NCI-H226 (cell line): ENCODE data around the gene SRP14.
A peak's percentile ranks its signal among the peaks of the same experiment; 100 is the strongest.
"Not testable (repeated sequence)": the region's sequence is repeated elsewhere in the genome, so short reads cannot be mapped to it uniquely, and the experiment has no call there.

Source experiments
- DNase-seq: peaks from one replicate; pipeline ENCODE4 v3.0.0-alpha.2; 2015

The SRP14 gene

DNA sequence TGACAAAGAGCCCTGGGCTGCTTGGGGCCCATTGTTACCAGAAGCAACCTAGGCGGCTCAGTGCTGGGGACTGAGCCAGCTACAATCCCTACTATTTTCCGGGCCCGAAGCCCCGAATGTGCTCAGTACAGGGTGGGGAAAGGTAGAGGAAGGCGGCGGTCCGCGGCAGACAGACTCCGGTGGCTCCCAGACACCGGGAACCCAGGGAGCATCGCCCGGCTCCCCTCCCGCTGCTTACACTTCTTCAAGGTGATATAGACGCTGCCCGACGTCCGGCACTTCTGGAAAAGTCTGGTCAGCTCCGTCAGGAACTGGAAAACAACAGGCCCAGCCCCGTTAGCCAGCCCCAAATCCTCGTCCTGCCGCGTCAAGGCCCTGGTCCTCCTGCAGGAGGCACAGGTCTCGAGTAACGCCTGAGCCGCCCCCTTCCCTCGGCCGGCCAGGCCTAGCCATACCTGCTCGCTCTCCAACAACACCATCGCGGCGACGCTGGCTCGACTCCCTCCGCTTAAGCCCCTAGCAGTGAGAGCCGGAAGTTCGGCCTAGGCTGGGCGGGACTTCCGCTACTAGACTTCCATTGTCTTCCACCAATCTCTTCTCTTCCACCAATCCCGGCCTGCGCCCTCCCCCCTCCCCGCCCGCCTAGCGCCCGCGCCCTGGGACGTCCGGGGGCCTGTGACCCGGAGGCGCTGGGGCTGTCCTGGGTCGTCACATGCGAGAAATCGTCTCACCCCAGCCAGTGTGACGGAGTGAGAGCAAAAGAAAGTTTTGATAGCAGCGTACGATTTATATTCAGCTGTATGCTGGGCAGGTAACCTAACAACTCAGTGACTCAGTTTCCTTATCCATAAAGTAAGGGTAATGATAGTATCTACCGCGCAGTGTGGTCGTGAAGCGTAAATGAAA is at the start of gene SRP14:
Gene SRP14, minus strand, starts transcription at position 544 of the 906 bp plus-strand sequence. Its CDS starts 65 bp downstream, at position 479.
- peak; percentile 67 for DNase-seq

- DNase-seq: no peak
Measured at GRCh38 chr15:40087991-40088928, 49.3 kb upstream of the SRP14 start.

GRCh38 chr15:40087068-40087810 is 48.3 kb upstream of the SRP14 start:
- DNase-seq: no peak

GRCh38 chr15:40085266-40085665 is 46.3 kb upstream of the SRP14 start:
- DNase-seq: no peak

GRCh38 chr15:40084650-40085049 is 45.7 kb upstream of the SRP14 start:
- no peak for DNase-seq

DNA sequence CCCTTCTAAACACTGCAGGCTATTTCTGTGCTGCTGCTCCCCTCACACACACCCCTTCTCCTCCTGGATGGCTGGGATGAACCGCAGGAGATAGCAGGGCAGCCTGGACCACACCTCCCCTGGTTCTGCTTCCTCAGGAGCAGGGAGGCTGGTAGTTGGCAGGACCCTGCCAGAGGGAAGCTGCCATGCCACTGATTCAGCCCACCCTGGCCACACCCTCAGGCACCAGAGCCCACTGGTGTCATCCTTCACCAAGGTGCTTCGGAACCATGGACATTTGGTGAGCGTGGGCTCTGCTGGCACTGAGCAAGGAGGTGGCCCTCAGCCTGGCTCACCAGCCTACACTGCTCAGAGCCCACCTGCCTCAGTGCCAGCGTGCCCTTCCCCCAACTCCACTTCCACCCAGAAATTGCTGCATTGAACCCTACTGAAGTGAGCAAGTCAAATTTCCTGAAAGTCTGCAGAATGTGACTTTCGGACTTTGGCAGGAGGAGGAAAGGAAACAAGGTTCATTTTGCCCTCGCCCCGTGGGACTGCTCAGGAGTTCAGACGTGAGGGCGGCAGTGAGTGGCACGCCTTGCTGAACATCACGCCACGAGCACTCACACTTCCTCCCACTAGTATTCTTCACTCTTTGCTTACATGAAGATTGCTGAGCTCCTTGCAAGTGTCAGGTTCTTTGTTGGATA is 43.4 kb upstream of the SRP14 start:
- no peak for DNase-seq

DNA sequence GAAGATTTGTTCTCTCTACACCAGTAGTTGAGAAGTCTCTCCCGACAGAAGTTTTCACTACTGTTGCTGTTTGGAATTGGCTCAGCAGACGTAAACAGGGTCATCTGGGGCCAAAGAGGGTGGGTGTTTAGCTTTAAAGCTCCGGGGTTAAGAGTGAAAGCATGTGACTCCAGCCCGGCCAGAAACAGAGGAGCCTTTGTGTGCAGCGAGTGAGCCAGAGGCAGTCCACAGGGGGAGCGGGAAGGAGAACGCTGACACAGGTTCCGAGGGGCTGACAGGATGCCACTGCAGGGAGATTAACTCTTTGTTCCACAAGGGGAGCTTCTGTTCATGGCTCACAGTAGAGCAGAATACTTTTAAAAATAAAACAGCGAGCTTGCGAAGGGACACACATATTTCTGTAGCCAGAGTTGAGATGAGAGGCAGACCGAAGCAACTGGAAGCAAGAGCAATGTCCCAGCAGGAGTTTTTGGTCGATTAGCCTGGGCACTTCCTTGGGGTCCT is 42.8 kb upstream of the SRP14 start:
- DNase-seq: no peak

DNA sequence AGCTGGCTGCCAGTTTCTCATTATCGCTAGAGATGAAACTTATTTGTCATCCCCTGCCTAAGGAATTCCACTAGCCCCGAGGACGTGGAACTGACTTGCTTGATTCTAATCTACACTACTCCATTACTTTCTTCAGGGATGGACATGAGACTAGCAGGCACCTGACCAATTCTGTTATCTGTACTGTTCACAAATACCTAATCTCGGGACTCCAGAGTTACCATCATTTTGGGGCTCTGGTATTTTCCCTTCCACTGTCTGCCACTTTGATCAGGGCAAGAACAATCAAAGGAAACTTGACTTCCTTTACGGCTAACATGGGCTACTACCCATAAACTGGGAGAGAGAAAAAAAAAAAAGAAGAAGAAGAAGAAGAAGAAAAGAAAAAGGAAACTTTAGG is 41.9 kb upstream of the SRP14 start:
- no peak for DNase-seq

GRCh38 chr15:40080104-40080503 is 41.1 kb upstream of the SRP14 start:
- DNase-seq: no peak

DNA sequence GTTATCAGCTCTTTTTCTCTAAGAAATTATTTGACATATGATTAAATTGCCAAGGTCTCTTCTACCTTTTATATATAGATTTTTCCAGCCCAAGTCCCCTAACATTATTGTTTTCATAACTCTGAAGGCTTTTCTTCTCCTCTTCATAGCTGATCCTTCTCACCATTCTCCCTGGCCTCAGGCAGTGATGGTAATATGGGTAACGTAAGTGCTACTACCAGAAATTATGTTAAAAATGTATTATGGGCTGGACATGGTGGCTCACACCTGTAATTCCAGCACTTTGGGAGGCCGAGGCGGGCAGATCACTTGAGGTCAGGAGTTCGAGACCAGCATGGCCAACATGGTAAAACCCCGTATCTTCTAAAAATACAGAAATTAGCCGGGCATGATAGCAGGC is 40.5 kb upstream of the SRP14 start:
- DNase-seq: no peak

- DNase-seq: no peak
Measured at GRCh38 chr15:40075298-40076044, 36.5 kb upstream of the SRP14 start.

DNA sequence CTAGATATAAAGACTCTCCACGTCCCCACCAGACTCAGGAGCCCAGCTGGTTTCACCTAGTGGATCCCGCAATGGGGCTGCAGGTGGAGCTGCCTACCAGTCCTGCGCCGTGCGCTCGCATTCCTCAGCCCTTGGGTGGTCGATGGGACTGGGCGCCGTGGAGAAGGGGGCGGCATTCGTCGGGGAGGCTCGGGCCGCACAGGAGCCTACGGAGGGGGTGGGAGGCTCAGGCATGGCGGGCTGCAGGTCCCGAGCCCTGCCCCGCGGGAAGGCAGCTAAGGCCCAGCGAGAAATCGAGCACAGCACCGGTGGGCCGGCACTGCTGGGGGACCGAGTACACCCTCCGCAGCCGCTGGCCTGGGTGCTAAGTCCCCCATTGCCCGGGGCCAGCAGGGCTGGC is 35.7 kb upstream of the SRP14 start:
- not testable (repeated sequence) for DNase-seq

- DNase-seq: not testable (repeated sequence)
Measured at GRCh38 chr15:40073716-40074490, 34.9 kb upstream of the SRP14 start.

DNA sequence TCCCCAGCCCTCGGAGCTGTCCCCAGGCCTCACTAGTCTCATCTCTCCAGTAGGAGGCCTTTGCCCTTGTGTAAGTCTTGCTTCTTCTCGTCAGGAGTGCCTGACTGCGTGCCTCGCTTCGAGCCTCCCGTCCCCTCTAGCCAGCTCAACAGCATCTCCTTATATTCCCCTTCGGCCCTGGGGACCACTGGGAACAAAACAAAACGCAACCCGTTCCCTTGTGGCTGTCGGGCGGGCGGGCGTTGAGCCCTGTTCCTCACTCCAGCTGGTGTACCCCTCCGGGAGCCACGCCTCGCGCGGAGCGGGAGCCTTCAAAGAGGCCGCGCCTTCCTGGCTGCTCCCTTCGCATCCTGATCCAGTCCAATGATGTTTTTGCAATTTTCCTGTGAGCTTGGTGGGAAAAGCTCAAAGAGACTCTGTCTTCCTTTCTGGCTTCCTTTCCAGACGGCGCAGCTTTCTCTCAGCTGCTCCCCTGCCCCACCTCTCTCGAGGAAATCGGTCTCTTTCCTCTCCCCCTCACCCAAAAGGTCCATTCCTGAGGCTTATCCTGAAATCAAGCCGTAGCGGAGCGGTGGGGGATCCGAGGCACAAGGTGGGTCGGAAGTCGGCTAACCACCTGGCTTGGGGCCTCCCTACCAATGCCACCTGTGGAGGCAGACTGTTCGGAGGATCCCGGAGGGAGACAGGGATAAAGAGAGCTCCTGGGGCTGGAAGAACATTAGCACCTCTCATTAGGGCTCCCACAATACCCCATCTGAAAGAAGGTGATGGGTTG is 33.4 kb upstream of the SRP14 start:
- DNase-seq: no peak

GRCh38 chr15:40070608-40071218 is 31.7 kb upstream of the SRP14 start:
- DNase-seq: no peak

DNA sequence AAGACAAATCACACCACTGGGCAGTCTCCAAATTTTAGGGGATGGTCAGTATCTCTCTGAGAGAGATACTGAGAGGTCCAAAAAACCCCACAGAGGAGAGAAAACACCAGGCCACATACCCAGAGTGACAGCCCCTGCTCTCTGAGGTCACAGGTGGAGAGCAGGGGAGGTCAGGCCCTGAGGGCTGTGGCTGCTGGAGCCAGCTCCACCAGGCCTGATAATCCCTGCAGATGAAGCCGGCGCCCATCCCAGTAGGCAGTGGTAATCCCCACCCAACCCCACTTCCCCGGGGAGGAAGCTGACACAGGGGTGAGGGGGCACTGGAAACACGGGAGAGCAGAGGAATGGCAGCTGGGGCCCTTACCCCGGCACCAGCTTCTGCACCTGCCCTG is 31.2 kb upstream of the SRP14 start:
- no peak for DNase-seq

DNA sequence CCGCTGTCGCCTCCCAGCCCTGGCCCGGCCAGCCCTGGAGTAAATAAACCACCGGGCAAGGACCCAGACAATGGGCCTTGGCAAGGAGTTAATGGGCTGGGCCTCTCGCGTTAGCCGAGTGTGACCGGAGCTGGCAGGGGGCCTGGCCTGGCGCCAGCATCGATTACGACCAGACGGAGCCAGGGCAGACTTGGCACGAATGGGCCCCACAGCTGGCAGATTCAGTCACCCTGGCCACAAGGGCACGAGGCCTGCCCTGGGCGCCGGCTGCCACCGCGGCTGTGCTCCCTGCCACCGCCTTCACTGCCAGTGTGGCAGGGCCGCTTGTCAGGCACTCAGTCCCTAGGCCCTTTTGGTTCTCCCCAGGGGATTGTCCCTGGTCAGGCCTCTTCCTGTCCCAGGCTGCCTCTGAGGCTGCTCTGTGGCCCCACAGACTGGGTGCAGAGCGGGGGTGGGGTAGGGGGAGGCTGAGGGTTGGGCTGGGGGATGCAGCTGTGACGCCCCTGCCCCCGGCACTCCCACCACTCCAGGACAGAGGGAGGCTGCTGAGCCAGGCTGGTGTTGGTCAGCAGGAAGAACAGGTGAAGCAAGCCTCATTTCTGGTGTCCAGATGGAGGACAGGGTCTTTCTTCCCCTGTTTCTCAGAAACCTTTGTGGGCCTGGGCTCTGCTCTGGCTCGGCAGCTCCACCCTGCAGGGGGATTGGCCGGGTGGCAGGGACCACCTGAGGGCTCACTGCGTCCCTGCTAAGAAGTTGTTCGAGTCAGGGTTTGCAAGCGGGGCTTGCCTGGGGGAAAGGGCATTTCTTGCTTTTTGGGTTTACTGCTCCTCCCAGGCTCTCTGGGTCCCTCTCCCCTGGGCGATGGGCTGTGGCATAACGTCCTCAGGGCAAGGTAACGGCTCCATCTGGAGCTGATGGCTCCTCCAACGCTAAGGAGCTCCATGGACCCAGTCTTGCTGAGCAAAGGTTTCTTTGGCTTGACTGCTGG is 30.5 kb upstream of the SRP14 start:
- DNase-seq: no peak
